ENCODE data around the gene AKT3. TPM values are rescaled to one million over a fixed set of nuclear protein-coding genes. Genes with fewer than 3 reads are reported as not detected.

Gene AKT3
- total RNA-seq, 1 donor from 2014 or later = 110 TPM

DNA sequence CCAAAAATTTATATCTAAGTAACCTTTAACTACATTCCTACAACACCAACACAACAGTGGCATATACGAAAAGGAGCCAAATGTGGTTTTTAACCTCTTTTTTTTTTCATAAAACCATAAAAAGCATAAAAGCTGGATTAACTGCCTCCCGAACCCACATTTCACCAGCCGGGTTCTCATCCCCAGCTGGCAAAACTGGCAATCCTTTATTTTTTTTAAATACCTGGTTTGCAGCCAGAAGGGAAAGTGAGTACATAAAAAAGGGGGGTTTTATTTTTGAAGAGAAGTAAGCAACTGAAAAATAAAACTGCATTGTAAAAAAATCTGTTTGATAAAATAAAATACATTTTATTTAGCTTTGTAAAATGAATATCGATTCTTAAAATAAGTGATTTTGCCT, 295.4 kb downstream of the AKT3 start:
- H3K4me3 Mint-ChIP-seq = no peak overlapping the region
- no peak for DNase-seq (ENCODE audit: low spot score in 2 of 2, unreplicated experiment in 2 of 2)
- H3K27me3 Mint-ChIP-seq (ENCODE audit: low read depth) = no peaks in the 10 kb centered on the region
- H3K4me1 Mint-ChIP-seq = peaks cover 2% of the 10 kb centered on the region
- H3K27ac Mint-ChIP-seq = no peak overlapping the region
- TF ChIP-seq CTCF (IDR thresholded peaks at IDR 0.05; ENCODE audit: unreplicated experiment) = no peak
- H3K9me3 Mint-ChIP-seq = no peaks in the 10 kb centered on the region
- H3K36me3 Mint-ChIP-seq = peaks cover 10% of the 10 kb centered on the region

- no peaks in the 10 kb centered on the region for H3K4me1 Mint-ChIP-seq
- peaks cover 12% of the 10 kb centered on the region for H3K36me3 Mint-ChIP-seq
- H3K27me3 Mint-ChIP-seq (ENCODE audit: low read depth) = no peaks in the 10 kb centered on the region
- no peak overlapping the region for H3K27ac Mint-ChIP-seq
- no peaks in the 10 kb centered on the region for H3K9me3 Mint-ChIP-seq
- TF ChIP-seq CTCF (IDR thresholded peaks at IDR 0.05; ENCODE audit: unreplicated experiment) = no peak
- no peak overlapping the region for H3K4me3 Mint-ChIP-seq
- no peak for DNase-seq (ENCODE audit: low spot score in 2 of 2, unreplicated experiment in 2 of 2)
These were observed 297.0 kb downstream of the AKT3 start for GRCh38 chr1:243553090-243553489.

DNA sequence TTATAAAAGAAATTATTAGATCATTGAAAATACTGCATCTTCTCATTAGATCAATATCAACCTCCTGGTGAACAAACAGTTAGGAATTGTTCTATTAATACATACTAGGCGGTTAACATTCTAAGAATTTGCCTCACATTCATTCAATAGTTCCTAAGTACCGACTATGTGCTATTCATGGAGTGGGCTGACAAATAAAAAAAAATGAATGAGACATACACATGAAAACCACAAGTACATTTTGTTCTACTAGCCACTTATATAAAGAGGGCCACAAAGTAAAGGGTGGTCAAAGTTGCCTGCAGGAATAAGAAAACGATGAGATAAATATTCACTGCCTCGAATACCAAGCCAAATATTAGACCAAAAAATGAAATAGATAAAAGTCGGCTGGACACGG, 299.8 kb downstream of the AKT3 start:
- H3K27ac Mint-ChIP-seq = no peak overlapping the region
- no peaks in the 10 kb centered on the region for H3K27me3 Mint-ChIP-seq (ENCODE audit: low read depth)
- no peak for DNase-seq (ENCODE audit: low spot score in 2 of 2, unreplicated experiment in 2 of 2)
- no peaks in the 10 kb centered on the region for H3K4me1 Mint-ChIP-seq
- no peaks in the 10 kb centered on the region for H3K9me3 Mint-ChIP-seq
- H3K4me3 Mint-ChIP-seq = no peak overlapping the region
- TF ChIP-seq CTCF (IDR thresholded peaks at IDR 0.05; ENCODE audit: unreplicated experiment) = no peak
- peaks cover 23% of the 10 kb centered on the region for H3K36me3 Mint-ChIP-seq

- Mint-ChIP-seq H3K27me3 (ENCODE audit: low read depth) (no peaks in the 10 kb centered on the region), H3K36me3 (peaks cover 23% of the 10 kb centered on the region), H3K9me3 (no peaks in the 10 kb centered on the region), H3K27ac (no peak overlapping the region), H3K4me3 (no peak overlapping the region), H3K4me1 (no peaks in the 10 kb centered on the region)
- TF ChIP-seq CTCF (IDR thresholded peaks at IDR 0.05; ENCODE audit: unreplicated experiment) = no peak
- no peak for DNase-seq (ENCODE audit: low spot score in 2 of 2, unreplicated experiment in 2 of 2)
These were observed 300.3 kb downstream of the AKT3 start for GRCh38 chr1:243549791-243550190.

- H3K9me3 Mint-ChIP-seq = no peaks in the 10 kb centered on the region
- no peak for TF ChIP-seq CTCF (IDR thresholded peaks at IDR 0.05; ENCODE audit: unreplicated experiment)
- no peaks in the 10 kb centered on the region for H3K4me1 Mint-ChIP-seq
- H3K4me3 Mint-ChIP-seq = no peak overlapping the region
- H3K36me3 Mint-ChIP-seq = peaks cover 23% of the 10 kb centered on the region
- no peaks in the 10 kb centered on the region for H3K27me3 Mint-ChIP-seq (ENCODE audit: low read depth)
- no peak for DNase-seq (ENCODE audit: low spot score in 2 of 2, unreplicated experiment in 2 of 2)
- H3K27ac Mint-ChIP-seq = no peak overlapping the region
These were observed 300.9 kb downstream of the AKT3 start for GRCh38 chr1:243549108-243549507.

DNA sequence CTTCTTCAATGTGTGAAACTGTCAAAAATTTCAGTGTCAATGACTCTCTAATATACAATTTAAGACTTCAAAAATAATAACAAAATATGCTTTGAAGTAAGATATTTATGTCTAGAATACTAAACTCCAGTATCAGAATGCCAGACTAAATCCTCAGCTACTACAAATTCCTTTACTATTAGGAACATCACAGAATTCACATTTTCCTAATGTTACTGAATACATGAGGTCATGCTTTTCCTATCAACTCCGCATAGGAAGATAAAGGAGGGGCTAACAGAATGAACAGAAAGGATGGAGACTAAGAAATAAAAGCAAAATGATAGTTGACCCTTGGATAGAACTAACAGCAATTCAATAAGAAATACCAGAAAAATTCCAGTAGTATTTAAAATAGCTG, 301.5 kb downstream of the AKT3 start:
- Mint-ChIP-seq H3K4me1 (no peaks in the 10 kb centered on the region), H3K27me3 (ENCODE audit: low read depth) (no peaks in the 10 kb centered on the region), H3K4me3 (no peak overlapping the region), H3K27ac (no peak overlapping the region), H3K36me3 (peaks cover 29% of the 10 kb centered on the region), H3K9me3 (no peaks in the 10 kb centered on the region)
- no peak for TF ChIP-seq CTCF (IDR thresholded peaks at IDR 0.05; ENCODE audit: unreplicated experiment)
- DNase-seq (ENCODE audit: low spot score in 2 of 2, unreplicated experiment in 2 of 2) = no peak
